GM08714 (cell line): ENCODE data around the gene IGFL2.
"Not testable (repeated sequence)": the region's sequence is repeated elsewhere in the genome, so short reads cannot be mapped to it uniquely, and the experiment has no call there.

Experiments
- H3K4me3 ChIP-seq: fragments of 200-500 bp; sonication (Bioruptor generic); 2 replicates; pipeline ENCODE4 v1.5.1; 2014; ENCODE audit warnings: mild to moderate bottlenecking, low read length, inconsistent platforms
- ZNF274 ChIP-seq: IDR thresholded peaks from 2 replicates; pipeline ENCODE4 v1.6.1; 2012; ENCODE audit warnings: mild to moderate bottlenecking, low read depth, low read length

IGFL2 gene

GRCh38 chr19:46147791-46148288 is at the start of gene IGFL2:
Gene IGFL2, plus strand, starts transcription at chr19:46148238. Its CDS starts 41 bp downstream, at chr19:46148279.
- TF ChIP-seq ZNF274: no peak
- no peak within 1 kb of the TSS for H3K4me3 ChIP-seq

- no peak for TF ChIP-seq ZNF274
- no peak overlapping the region for H3K4me3 ChIP-seq
Observed at GRCh38 chr19:46100344-46100743, 47.7 kb upstream of the IGFL2 start.

- no peak for TF ChIP-seq ZNF274
- H3K4me3 ChIP-seq: no peak overlapping the region
Observed at GRCh38 chr19:46101293-46101692, 46.7 kb upstream of the IGFL2 start.

- not testable (repeated sequence) for H3K4me3 ChIP-seq
Observed at GRCh38 chr19:46102333-46102732, 45.7 kb upstream of the IGFL2 start.

GRCh38 chr19:46107371-46107770 is 40.7 kb upstream of the IGFL2 start:
- TF ChIP-seq ZNF274: no peak
- no peak overlapping the region for H3K4me3 ChIP-seq

- no peak overlapping the region for H3K4me3 ChIP-seq
- TF ChIP-seq ZNF274: no peak
Observed at GRCh38 chr19:46109876-46110275, 38.2 kb upstream of the IGFL2 start.

GRCh38 chr19:46111376-46111775 is 36.7 kb upstream of the IGFL2 start:
- no peak for TF ChIP-seq ZNF274
- H3K4me3 ChIP-seq: no peak overlapping the region

GRCh38 chr19:46112527-46112926 is 35.5 kb upstream of the IGFL2 start:
- no peak overlapping the region for H3K4me3 ChIP-seq
- no peak for TF ChIP-seq ZNF274

GRCh38 chr19:46113726-46114125 is 34.3 kb upstream of the IGFL2 start:
- no peak overlapping the region for H3K4me3 ChIP-seq
- no peak for TF ChIP-seq ZNF274

- H3K4me3 ChIP-seq: no peak overlapping the region
- TF ChIP-seq ZNF274: no peak
Observed at GRCh38 chr19:46115396-46116106, 32.5 kb upstream of the IGFL2 start.

- no peak for TF ChIP-seq ZNF274
- H3K4me3 ChIP-seq: no peak overlapping the region
Observed at GRCh38 chr19:46116121-46116520, 31.9 kb upstream of the IGFL2 start.

GRCh38 chr19:46118136-46118535 is 29.9 kb upstream of the IGFL2 start:
- no peak overlapping the region for H3K4me3 ChIP-seq
- no peak for TF ChIP-seq ZNF274

- TF ChIP-seq ZNF274: no peak
- no peak within 1 kb of the TSS for H3K4me3 ChIP-seq
Observed at GRCh38 chr19:46124638-46125115, 23.4 kb upstream of the IGFL2 start, which contains the start of gene IGFL3. Gene IGFL3, minus strand, starts transcription at chr19:46124688. Its CDS starts 39 bp downstream, at chr19:46124649.

- TF ChIP-seq ZNF274: no peak
- H3K4me3 ChIP-seq: no peak overlapping the region
Observed at GRCh38 chr19:46125447-46125846, 22.6 kb upstream of the IGFL2 start.

GRCh38 chr19:46126086-46126580 is 21.9 kb upstream of the IGFL2 start:
- no peak overlapping the region for H3K4me3 ChIP-seq
- no peak for TF ChIP-seq ZNF274
